H1 (cell line): Measurements from ENCODE around the gene CHST13. TPM values are rescaled to one million over a fixed set of nuclear protein-coding genes. Genes with fewer than 3 reads are reported as not detected.
A peak's percentile ranks its signal among the peaks of the same experiment; 100 is the strongest.

Experiments used
- CTCF ChIA-PET: fragments of 300-600 bp; sonication (Branson Sonifier 250); formaldehyde crosslinking; loops from one replicate; lab custom pipeline; 2021; ENCODE audit not compliant: partially characterized antibody; lab: Charles Lee
- POLR2A ChIA-PET: fragments of 300-600 bp; sonication (Branson Sonifier 250); formaldehyde crosslinking; loops from one replicate; lab custom pipeline; 2021; ENCODE audit warnings: inconsistent platforms; ENCODE audit not compliant: partially characterized antibody; lab: Charles Lee
- DNase-seq, 2 experiments: peaks; one replicate each; pipeline versions ENCODE4 v3.0.0 to v3.0.0-alpha.2; 2010 to 2022; ENCODE audit warnings: low spot score in 2 of 2, low read depth in 1 of 2, mixed read lengths in 1 of 2
- FAIRE-seq: peaks from 2 replicates; lab custom pipeline; 2011; peaks lifted over from hg19 to GRCh38; lab: Jason Lieb, UNC
- H2AFZ ChIP-seq: 2 replicates; pipeline ENCODE4 v1.8.1; 2012; ENCODE audit warnings: low read length, inconsistent platforms
- H2AK5ac ChIP-seq: 2 replicates; pipeline ENCODE4 v1.6.1; 2013; ENCODE audit warnings: low read depth, low read length
- H2BK120ac ChIP-seq: replicated peaks from 2 replicates; pipeline ENCODE3; 2013; ENCODE audit warnings: low read depth, low read length, inconsistent platforms
- H2BK12ac ChIP-seq: 2 replicates; pipeline ENCODE4 v1.6.1; 2013; ENCODE audit warnings: low read depth, low read length
- H2BK15ac ChIP-seq: 2 replicates; pipeline ENCODE4 v1.6.1; 2013; ENCODE audit warnings: low read length
- H2BK20ac ChIP-seq: 2 replicates; pipeline ENCODE4 v1.6.1; 2013; ENCODE audit warnings: low read length
- H2BK5ac ChIP-seq: 2 replicates; pipeline ENCODE4 v1.6.1; 2013; ENCODE audit warnings: low read depth, low read length
- H3K14ac ChIP-seq: 2 replicates; pipeline ENCODE4 v1.6.1; 2013; ENCODE audit warnings: inconsistent platforms; ENCODE audit not compliant: insufficient read length
- H3K18ac ChIP-seq: 2 replicates; pipeline ENCODE4 v1.6.1; 2013; ENCODE audit warnings: low read length; ENCODE audit errors: extremely low read depth
- H3K23ac ChIP-seq: 2 replicates; pipeline ENCODE4 v1.6.1; 2013; ENCODE audit warnings: inconsistent platforms; ENCODE audit not compliant: insufficient read length
- H3K23me2 ChIP-seq: 2 replicates; pipeline ENCODE4 v1.6.1; 2013; ENCODE audit warnings: low read depth, low read length
- H3K27ac ChIP-seq: 2 replicates; pipeline ENCODE4 v1.6.1; 2011; ENCODE audit warnings: low read depth, low read length, inconsistent platforms
- H3K27me3 ChIP-seq, 4 experiments: replicated peaks in 1 of 4; 1 replicate in 1 of 4; 2 replicates in 3 of 4; pipeline versions ENCODE4 v1.6.1 to v1.8.1; 2011 to 2013; ENCODE audit warnings: low read length in 3 of 4, mild to moderate bottlenecking in 3 of 4, inconsistent platforms in 2 of 4, mixed read lengths in 2 of 4, moderate library complexity in 1 of 4; ENCODE audit not compliant: control insufficient read depth in 3 of 4, insufficient read depth in 3 of 4; ENCODE audit errors: extremely low read depth in 1 of 4
- H3K36me3 ChIP-seq, 4 experiments: 2 replicates each; pipeline versions ENCODE4 v1.6.1 to v1.8.1; 2011 to 2013; ENCODE audit warnings: mild to moderate bottlenecking in 4 of 4, low read length in 3 of 4, moderate library complexity in 2 of 4, control low read depth in 1 of 4, inconsistent platforms in 1 of 4; ENCODE audit not compliant: insufficient read depth in 4 of 4, control insufficient read depth in 2 of 4
- H3K4ac ChIP-seq: replicated peaks from 2 replicates; pipeline ENCODE3; 2013; ENCODE audit warnings: low read length, low read depth, mixed read lengths, inconsistent platforms; ENCODE audit not compliant: insufficient read length
- H3K4me1 ChIP-seq, 4 experiments: replicated peaks in 1 of 4; 1 replicate in 1 of 4; 2 replicates in 3 of 4; pipeline versions ENCODE4 v1.6.1 to v1.8.1; 2011 to 2013; ENCODE audit warnings: low read length in 3 of 4, inconsistent platforms in 2 of 4, mixed read lengths in 1 of 4; ENCODE audit not compliant: insufficient read depth in 4 of 4, control insufficient read depth in 3 of 4
- H3K4me2 ChIP-seq, 2 experiments: 2 replicates each; pipeline versions ENCODE4 v1.6.1 to v1.8.1; 2011 to 2013; ENCODE audit warnings: low read depth in 2 of 2, low read length in 2 of 2, control low read depth in 1 of 2, inconsistent platforms in 1 of 2, mild to moderate bottlenecking in 1 of 2; ENCODE audit not compliant: insufficient read depth in 1 of 2
- H3K4me3 ChIP-seq, 4 experiments: fragments of 200-600, 300-600 bp in 1 of 4; sonication (generic), shearing (Covaris generic), sonication (Bioruptor Twin) in 1 of 4; 2 replicates each; pipeline versions ENCODE4 v1.5.1 to v1.8.1; 2011 to 2016; ENCODE audit warnings: low read length in 4 of 4, low read depth in 3 of 4, control low read depth in 2 of 4, inconsistent platforms in 2 of 4, mild to moderate bottlenecking in 2 of 4, mixed read lengths in 1 of 4, moderate library complexity in 1 of 4; ENCODE audit not compliant: insufficient read depth in 2 of 4; ENCODE audit errors: extremely low read depth in 1 of 4
- H3K56ac ChIP-seq: replicated peaks from 2 replicates; pipeline ENCODE3; 2013; ENCODE audit warnings: low read depth, mild to moderate bottlenecking, mixed read lengths, low read length, inconsistent platforms; ENCODE audit not compliant: insufficient read length
- H3K79me1 ChIP-seq: 2 replicates; pipeline ENCODE4 v1.6.1; 2013; ENCODE audit warnings: low read depth, low read length, control low read depth
- H3K79me2 ChIP-seq, 2 experiments: 2 replicates each; pipeline versions ENCODE4 v1.6.1 to v1.8.1; 2012 to 2013; ENCODE audit warnings: low read length in 2 of 2, mild to moderate bottlenecking in 2 of 2, inconsistent platforms in 1 of 2; ENCODE audit not compliant: insufficient read depth in 2 of 2, control insufficient read depth in 1 of 2
- H3K9ac ChIP-seq, 4 experiments: replicated peaks in 1 of 4; 1 replicate in 1 of 4; 2 replicates in 3 of 4; pipeline versions ENCODE4 v1.6.1 to v1.8.1; 2011 to 2013; ENCODE audit warnings: low read depth in 3 of 4, low read length in 3 of 4, control low read depth in 2 of 4, mild to moderate bottlenecking in 2 of 4, moderate library complexity in 2 of 4, inconsistent platforms in 1 of 4; ENCODE audit errors: extremely low read depth in 1 of 4
- H3K9me3 ChIP-seq, 2 experiments: 2 replicates each; pipeline versions ENCODE4 v1.6.1 to v1.8.1; 2012 to 2013; ENCODE audit warnings: mild to moderate bottlenecking in 2 of 2, moderate library complexity in 2 of 2, control low read depth in 1 of 2, inconsistent platforms in 1 of 2, low read depth in 1 of 2, low read length in 1 of 2, mixed read lengths in 1 of 2; ENCODE audit not compliant: insufficient read depth in 2 of 2
- H4K20me1 ChIP-seq, 2 experiments: replicated peaks in 1 of 2; 2 replicates each; pipeline versions ENCODE3 to v1.8.1; 2011 to 2013; ENCODE audit warnings: inconsistent platforms in 2 of 2, low read length in 2 of 2, mild to moderate bottlenecking in 1 of 2; ENCODE audit not compliant: insufficient read depth in 2 of 2, control insufficient read depth in 1 of 2
- H4K5ac ChIP-seq: 2 replicates; pipeline ENCODE4 v1.6.1; 2013; ENCODE audit warnings: low read length, low read depth, mixed read lengths, inconsistent platforms; ENCODE audit not compliant: insufficient read length
- H4K8ac ChIP-seq: 2 replicates; pipeline ENCODE4 v1.8.0; 2013; ENCODE audit warnings: mild to moderate bottlenecking, moderate library complexity, low read length, inconsistent platforms; ENCODE audit not compliant: insufficient read depth; ENCODE audit errors: extremely low read depth
- H4K91ac ChIP-seq: replicated peaks from 2 replicates; pipeline ENCODE3; 2013; ENCODE audit warnings: low read length, mixed read lengths, inconsistent platforms; ENCODE audit not compliant: insufficient read length
- ASH2L ChIP-seq: fragments of 200-600, 300-600 bp; sonication (generic); IDR thresholded peaks from one replicate; pipeline ENCODE4 v1.7.1; 2017; ENCODE audit warnings: low read length
- CHD1 ChIP-seq: IDR thresholded peaks from 2 replicates; pipeline ENCODE4 v1.6.1; 2012; ENCODE audit warnings: low read depth, low read length, improper control_type of control experiment
- EZH2 ChIP-seq: fragments of 200-600 bp; sonication (generic); IDR thresholded peaks from 2 replicates; pipeline ENCODE4 v1.7.1; 2012; ENCODE audit warnings: low read depth, mild to moderate bottlenecking, moderate library complexity, low read length, inconsistent platforms; ENCODE audit not compliant: severe bottlenecking
- KDM1A ChIP-seq: fragments of 200-600, 300-600 bp; sonication (generic); IDR thresholded peaks from 2 replicates; pipeline ENCODE4 v1.7.1; 2016; ENCODE audit warnings: mild to moderate bottlenecking, low read length, borderline replicate concordance
- SIRT6 ChIP-seq: IDR thresholded peaks from one replicate; pipeline ENCODE4 v1.7.1; 2012; ENCODE audit warnings: low read length, inconsistent platforms
- WGBS, 2 experiments: shearing (Covaris generic) in 1 of 2; methylation state at CpG; one replicate each; pipeline versions ENCODE4 v1.1.6 to v1.1.7; 2013 to 2015; ENCODE audit warnings: low lambda C conversion rate in 2 of 2, mixed read lengths in 2 of 2, inconsistent platforms in 1 of 2, low coverage in 1 of 2, missing lambda C conversion rate in 1 of 2; ENCODE audit not compliant: insufficient replicate concordance in 2 of 2, insufficient coverage in 1 of 2, insufficient read length in 1 of 2; ENCODE audit errors: extremely low coverage in 1 of 2, missing lambda C conversion rate in 1 of 2; 5-methylcytosine and 5-hydroxymethylcytosine counted together
- polyA plus RNA-seq, 7 experiments: library from polyadenylated mRNA; depleted of rRNA in 3 of 7; stranded (reverse) in 5 of 7; unstranded in 2 of 7; fragments of >200 nt in 5 of 7; fragments of 200-250 nt in 2 of 7; gene quantifications; 1 replicate in 5 of 7; 2 replicates in 1 of 7; 4 replicates in 1 of 7; pipeline versions ENCODE4 v1.2.1 to v1.2.3, GENCODE V29; 2011 to 2013; ENCODE audit warnings: missing spikeins in 2 of 7, mixed read lengths in 2 of 7
- total RNA-seq: library from RNA; stranded (reverse); fragmentation: NEBNext Ultra II Directional; extraction: Animal tissue kit (Norgen Biotek cat#: 25700); gene quantifications from 2 replicates; pipeline ENCODE4 v1.2.1, GENCODE V29; 2021
- TF ChIP-seq, protein P1 (sequence below): IDR thresholded peaks from 2 replicates; pipeline ENCODE4 v1.6.1; 2012; ENCODE audit warnings: inconsistent platforms

Gene CHST13
- total and polyA plus RNA-seq, 2 of the 8 experiments (the other 6 are each of a cell fraction or from before 2014, with no cell fraction given) = 5.4 to 11.7 TPM

GRCh38 chr3:126544596-126545281 lies 20.8 kb downstream of the CHST13 start:
- H4K5ac ChIP-seq = no peak overlapping the region
- H4K20me1 ChIP-seq = no peaks in the 10 kb centered on the region
- H3K23me2 ChIP-seq = peaks cover 5% of the 10 kb centered on the region; the same call in 1 of the 2 replicates
- no peak overlapping the region for H3K56ac ChIP-seq
- H2AFZ ChIP-seq = no peak overlapping the region
- H2BK120ac ChIP-seq = no peak overlapping the region
- no peak overlapping the region for H3K14ac ChIP-seq
- H3K27ac ChIP-seq = no peak overlapping the region
- H3K9me3 ChIP-seq = no peaks in the 10 kb centered on the region
- no peak overlapping the region for H4K8ac ChIP-seq
- FAIRE-seq = no peak
- peaks cover 0 to 14% (median 8%) of the 10 kb centered on the region in 4 experiments; a peak in 6 of 7 replicates for H3K4me1 ChIP-seq
- ChIA-PET CTCF (interaction anchor here (1.0 to 2.5 kb wide), 3 partner anchors 11 to 411 kb away, joined by 3 to 7 read pairs (median 4); no protein-coding TSS in a partner anchor), POLR2A (no interaction called here)
- 88% methylated on average over 7 of the region's 7 CpGs; no CpG with 5 or more reads in 1 of the 2 experiments for WGBS, 2 experiments
- H3K4me2 ChIP-seq = no peak overlapping the region
- no peak for TF ChIP-seq ASH2L
- no peak for TF ChIP-seq CHD1
- no peak for TF ChIP-seq EZH2
- TF ChIP-seq, protein P1, sequence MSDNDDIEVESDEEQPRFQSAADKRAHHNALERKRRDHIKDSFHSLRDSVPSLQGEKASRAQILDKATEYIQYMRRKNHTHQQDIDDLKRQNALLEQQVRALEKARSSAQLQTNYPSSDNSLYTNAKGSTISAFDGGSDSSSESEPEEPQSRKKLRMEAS = no peak
- TF ChIP-seq SIRT6 = no peak
- TF ChIP-seq KDM1A = no peak
- H2BK20ac ChIP-seq = peak overlapping the region; percentile 61; the same call in 1 of the 2 replicates
- 0 out of 2 replicates have a peak overlapping the region, but pooled peaks have one; percentile 24 for H2BK5ac ChIP-seq
- H3K36me3 ChIP-seq = no peaks in the 10 kb centered on the region; a peak in 1 of 8 replicates
- H2BK15ac ChIP-seq = no peak overlapping the region; the same call in 1 of the 2 replicates
- DNase-seq = no peak
- no peaks in the 10 kb centered on the region for H3K79me1 ChIP-seq
- peak overlapping the region; percentile 70 for H4K91ac ChIP-seq
- H3K9ac ChIP-seq = no peak overlapping the region
- H3K23ac ChIP-seq = no peak overlapping the region
- H3K79me2 ChIP-seq = no peaks in the 10 kb centered on the region
- no peak overlapping the region for H3K4me3 ChIP-seq
- peak overlapping the region; percentile 92; the same call in 1 of the 2 replicates for H2BK12ac ChIP-seq
- no peak overlapping the region; the same call in 1 of the 2 replicates for H3K18ac ChIP-seq
- H3K27me3 ChIP-seq = peaks cover 0 to 5% (median 2%) of the 10 kb centered on the region in 4 experiments; a peak in 1 of 7 replicates
- no peak overlapping the region for H2AK5ac ChIP-seq
- H3K4ac ChIP-seq = no peak overlapping the region
